Endothelial cell of umbilical vein (primary cell): ENCODE measurements around the gene OPA1. TPM values are rescaled to one million over a fixed set of nuclear protein-coding genes. Genes with fewer than 3 reads are reported as not detected.

Experiments used
- BruUV-seq: library from RNA; stranded (reverse); fragments of 400-500 nt; replicated peaks from 2 replicates; lab custom pipeline; 2021; lab: Mats Ljungman, UMichigan
- CTCF ChIA-PET: fragments of 300-600, 350-600 bp; sonication (Branson Sonifier 250); formaldehyde crosslinking; loops from one replicate; lab custom pipeline; 2021; ENCODE audit warnings: antibody characterized with exemption, inconsistent platforms; lab: Charles Lee
- POLR2A ChIA-PET: fragments of 300-600, 350-600 bp; sonication (Branson Sonifier 250); formaldehyde crosslinking; loops from one replicate; lab custom pipeline; 2021; ENCODE audit warnings: antibody characterized with exemption, inconsistent platforms; lab: Charles Lee
- DNase-seq: peaks from one replicate; pipeline ENCODE4 v3.0.0-alpha.2; 2011; ENCODE audit warnings: low read depth, low spot score
- FAIRE-seq: peaks from 2 replicates; lab custom pipeline; 2011; peaks lifted over from hg19 to GRCh38; lab: Jason Lieb, UNC
- H2AFZ ChIP-seq: 2 replicates; pipeline ENCODE4 v1.6.0; 2012; ENCODE audit warnings: low read depth, low read length, control low read depth, inconsistent platforms
- H3K27ac ChIP-seq: 2 replicates; pipeline ENCODE4 v1.5.1; 2011; ENCODE audit warnings: low read depth, mild to moderate bottlenecking, control low read depth, low read length, moderate library complexity; ENCODE audit not compliant: insufficient read depth
- H3K27me3 ChIP-seq, 2 experiments: 2 replicates each; pipeline versions ENCODE4 v1.6.0 to v1.6.1; 2011; ENCODE audit warnings: low read length in 2 of 2, mixed read lengths in 1 of 2; ENCODE audit not compliant: control insufficient read depth in 2 of 2, insufficient read depth in 2 of 2
- H3K36me3 ChIP-seq, 2 experiments: 2 replicates in 1 of 2; 3 replicates in 1 of 2; pipeline ENCODE4 v1.5.1; 2011; ENCODE audit warnings: low read length in 2 of 2, mild to moderate bottlenecking in 1 of 2, moderate library complexity in 1 of 2; ENCODE audit not compliant: control insufficient read depth in 2 of 2, insufficient read depth in 2 of 2; ENCODE audit errors: extremely low read depth in 1 of 2
- H3K4me1 ChIP-seq: 3 replicates; pipeline ENCODE4 v1.5.1; 2011; ENCODE audit warnings: mild to moderate bottlenecking, low read length; ENCODE audit not compliant: control insufficient read depth, insufficient read depth; ENCODE audit errors: extremely low read depth
- H3K4me2 ChIP-seq: 2 replicates; pipeline ENCODE4 v1.6.1; 2011; ENCODE audit warnings: low read length, control low read depth, mixed read lengths; ENCODE audit not compliant: insufficient read depth
- H3K4me3 ChIP-seq, 3 experiments: fragments of 200-600 bp in 1 of 3; sonication (generic), shearing (Covaris generic) in 1 of 3; replicated peaks in 1 of 3; 2 replicates each; pipeline ENCODE4 v1.5.1; 2011 to 2016; ENCODE audit warnings: control low read depth in 3 of 3, low read length in 3 of 3, mild to moderate bottlenecking in 2 of 3, inconsistent platforms in 1 of 3, low read depth in 1 of 3, moderate library complexity in 1 of 3; ENCODE audit not compliant: insufficient read depth in 1 of 3
- H3K79me2 ChIP-seq: 2 replicates; pipeline ENCODE4 v1.6.0; 2012; ENCODE audit warnings: low read length, inconsistent platforms; ENCODE audit not compliant: control insufficient read depth, insufficient read depth
- H3K9ac ChIP-seq: replicated peaks from 2 replicates; pipeline ENCODE3; 2011; ENCODE audit warnings: low read length, control low read depth; ENCODE audit not compliant: insufficient read depth; ENCODE audit errors: extremely low read depth
- H3K9me1 ChIP-seq: replicated peaks from 3 replicates; pipeline ENCODE4 v1.6.0; 2011; ENCODE audit warnings: mild to moderate bottlenecking, low read length; ENCODE audit not compliant: control insufficient read depth, insufficient read depth; ENCODE audit errors: extremely low read depth
- H3K9me3 ChIP-seq: replicated peaks from 2 replicates; pipeline ENCODE4 v1.5.1; 2012; ENCODE audit warnings: low read length, inconsistent platforms; ENCODE audit not compliant: control insufficient read depth, insufficient read depth
- H4K20me1 ChIP-seq: replicated peaks from 2 replicates; pipeline ENCODE3; 2011; ENCODE audit warnings: mild to moderate bottlenecking, low read length; ENCODE audit not compliant: control insufficient read depth, insufficient read depth; ENCODE audit errors: extremely low read depth
- EZH2 ChIP-seq: IDR thresholded peaks from 2 replicates; pipeline ENCODE4 v1.6.1; 2012; ENCODE audit warnings: borderline replicate concordance, low read depth, mild to moderate bottlenecking, moderate library complexity, low read length, inconsistent platforms; ENCODE audit not compliant: severe bottlenecking
- FOS ChIP-seq: IDR thresholded peaks from 2 replicates; pipeline ENCODE4 v1.6.1; 2011; ENCODE audit warnings: mild to moderate bottlenecking, low read length, moderate library complexity, borderline replicate concordance; ENCODE audit not compliant: insufficient read depth
- GATA2 ChIP-seq: IDR thresholded peaks from 2 replicates; pipeline ENCODE4 v1.7.0; 2011; ENCODE audit warnings: low read depth, mild to moderate bottlenecking, moderate library complexity, mixed read lengths, low read length; ENCODE audit not compliant: insufficient read length, insufficient read depth
- JUN ChIP-seq: IDR thresholded peaks from 2 replicates; pipeline ENCODE4 v1.6.1; 2011; ENCODE audit warnings: borderline replicate concordance, low read depth; ENCODE audit not compliant: insufficient read length, insufficient read depth
- MYC ChIP-seq: IDR thresholded peaks from one replicate; pipeline ENCODE4 v1.6.1; 2011; ENCODE audit warnings: mild to moderate bottlenecking, low read depth, low read length
- POLR2A ChIP-seq: IDR thresholded peaks from 2 replicates; pipeline ENCODE4 v1.6.1; 2012; ENCODE audit warnings: low read depth, mild to moderate bottlenecking, control low read depth, low read length
- POLR2AphosphoS5 ChIP-seq: IDR thresholded peaks from 2 replicates; pipeline ENCODE4 v1.6.1; 2012; ENCODE audit warnings: low read depth, mild to moderate bottlenecking, control low read depth, low read length, moderate library complexity; ENCODE audit not compliant: insufficient read depth
- dilution Hi-C: fragments of 300-500 bp; cut with MboI; formaldehyde crosslinking; loops from one replicate; pipeline ENCODE4 v1.15.0; 2019; ENCODE audit warnings: low sequenced_read_pairs; ENCODE audit not compliant: extremely low pct_ligation_motif_present
- intact Hi-C: fragments of 100-400 bp; cut with micrococcal nuclease; formaldehyde crosslinking; loops from one replicate; pipeline ENCODE4 v1.10.0; 2022
- polyA plus RNA-seq, 4 experiments: library from polyadenylated mRNA; depleted of rRNA in 3 of 4; stranded (reverse) in 3 of 4; unstranded in 1 of 4; fragments of >200 nt; gene quantifications; 2 replicates each; pipeline versions ENCODE4 v1.2.1 to v1.2.3, GENCODE V29; 2011 to 2012; ENCODE audit warnings: missing spikeins in 1 of 4
- total RNA-seq: library from RNA; stranded (reverse); gene quantifications from 2 replicates; pipeline ENCODE4 v1.2.3, GENCODE V29; 2021
- TF ChIP-seq, protein P1 (sequence below), 2 donors: IDR thresholded peaks; 1 replicate in 1 of 2; 2 replicates in 1 of 2; pipeline ENCODE4 v1.5.1; 2011; ENCODE audit warnings: low read length in 2 of 2, mild to moderate bottlenecking in 2 of 2, moderate library complexity in 2 of 2, control low read depth in 1 of 2, inconsistent platforms in 1 of 2, low read depth in 1 of 2; ENCODE audit not compliant: insufficient read depth in 1 of 2; ENCODE audit errors: extremely low read depth in 1 of 2
- TF ChIP-seq, protein P2 (sequence below): IDR thresholded peaks from 2 replicates; pipeline ENCODE4 v1.6.1; 2011; ENCODE audit not compliant: insufficient read depth, insufficient read length

Gene OPA1
- total and polyA plus RNA-seq, 2 donors (not counting 3 experiments of a cell fraction or from before 2014, with no cell fraction given): 10.0 to 62.0 TPM

DNA sequence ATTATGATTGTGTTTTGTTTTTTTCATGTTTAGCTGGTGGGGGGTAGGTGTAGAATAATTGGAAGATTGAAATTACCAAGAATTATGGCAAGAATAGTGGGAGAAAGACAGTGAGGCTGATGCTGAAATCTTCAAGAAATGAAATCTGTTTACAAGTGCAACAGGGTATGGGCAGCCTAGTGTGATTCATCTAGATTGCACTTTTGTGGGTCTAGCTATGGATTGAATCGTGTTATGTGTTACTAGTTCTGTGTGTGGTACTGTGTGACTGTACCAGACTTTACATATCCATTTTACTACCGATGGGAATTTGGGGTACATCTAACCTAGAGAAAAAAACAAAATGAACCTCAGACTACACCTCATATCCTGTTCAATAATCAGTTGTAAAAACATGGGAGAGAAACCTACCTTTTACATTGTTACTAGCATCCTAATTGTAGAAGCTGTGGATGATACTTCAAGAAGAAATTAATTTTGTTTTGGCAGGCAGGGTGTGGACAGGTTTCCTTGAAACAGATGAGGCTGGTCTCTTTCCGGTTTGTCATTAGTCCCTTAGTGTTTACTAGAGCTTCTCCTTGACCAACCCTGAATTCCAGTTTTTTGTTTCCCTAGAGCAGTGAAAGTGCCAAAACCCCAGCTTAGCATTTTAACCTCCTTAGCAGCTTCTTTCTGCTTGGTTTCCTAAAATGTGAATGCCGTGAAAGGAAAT, 47.9 kb downstream of the OPA1 start:
- no peak for TF ChIP-seq EZH2
- no peak for TF ChIP-seq MYC
- no peak for TF ChIP-seq JUN
- no peak for TF ChIP-seq POLR2AphosphoS5
- TF ChIP-seq GATA2: no peak
- no peak for TF ChIP-seq POLR2A
- no peak for TF ChIP-seq FOS
- TF ChIP-seq, protein P1, sequence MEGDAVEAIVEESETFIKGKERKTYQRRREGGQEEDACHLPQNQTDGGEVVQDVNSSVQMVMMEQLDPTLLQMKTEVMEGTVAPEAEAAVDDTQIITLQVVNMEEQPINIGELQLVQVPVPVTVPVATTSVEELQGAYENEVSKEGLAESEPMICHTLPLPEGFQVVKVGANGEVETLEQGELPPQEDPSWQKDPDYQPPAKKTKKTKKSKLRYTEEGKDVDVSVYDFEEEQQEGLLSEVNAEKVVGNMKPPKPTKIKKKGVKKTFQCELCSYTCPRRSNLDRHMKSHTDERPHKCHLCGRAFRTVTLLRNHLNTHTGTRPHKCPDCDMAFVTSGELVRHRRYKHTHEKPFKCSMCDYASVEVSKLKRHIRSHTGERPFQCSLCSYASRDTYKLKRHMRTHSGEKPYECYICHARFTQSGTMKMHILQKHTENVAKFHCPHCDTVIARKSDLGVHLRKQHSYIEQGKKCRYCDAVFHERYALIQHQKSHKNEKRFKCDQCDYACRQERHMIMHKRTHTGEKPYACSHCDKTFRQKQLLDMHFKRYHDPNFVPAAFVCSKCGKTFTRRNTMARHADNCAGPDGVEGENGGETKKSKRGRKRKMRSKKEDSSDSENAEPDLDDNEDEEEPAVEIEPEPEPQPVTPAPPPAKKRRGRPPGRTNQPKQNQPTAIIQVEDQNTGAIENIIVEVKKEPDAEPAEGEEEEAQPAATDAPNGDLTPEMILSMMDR (IDR thresholded peaks at IDR 0.05; ENCODE audit: extremely low read depth in 1 of 2, insufficient read depth in 1 of 2, low read depth in 1 of 2, low read length in 2 of 2): no peak
- TF ChIP-seq, protein P2, sequence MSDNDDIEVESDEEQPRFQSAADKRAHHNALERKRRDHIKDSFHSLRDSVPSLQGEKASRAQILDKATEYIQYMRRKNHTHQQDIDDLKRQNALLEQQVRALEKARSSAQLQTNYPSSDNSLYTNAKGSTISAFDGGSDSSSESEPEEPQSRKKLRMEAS: no peak
- CTCF ChIA-PET: interaction anchor here (0.8 to 1.5 kb wide), 3 partner anchors 14 to 703 kb away, joined by 3 read pairs; no protein-coding TSS in a partner anchor
- no peak overlapping the region for H3K27ac ChIP-seq
- H3K4me1 ChIP-seq: no peaks in the 10 kb centered on the region
- H3K9me3 ChIP-seq: no peaks in the 10 kb centered on the region
- H3K4me2 ChIP-seq: no peak overlapping the region
- H3K4me3 ChIP-seq: no peak overlapping the region
- no peaks in the 10 kb centered on the region for H3K79me2 ChIP-seq
- peaks cover 2% of the 10 kb centered on the region for H3K9me1 ChIP-seq
- H3K36me3 ChIP-seq: peaks cover 7 to 23% of the 10 kb centered on the region in 2 experiments
- DNase-seq (no peak), FAIRE-seq (no peak)
- intact Hi-C loops (no loop called here), dilution Hi-C loops (no loop called here)
- POLR2A ChIA-PET: no interaction called here
- H2AFZ ChIP-seq: no peak overlapping the region
- no peak overlapping the region for H3K9ac ChIP-seq
- no peaks in the 10 kb centered on the region for H4K20me1 ChIP-seq
- no TSS peak for BruUV-seq
- H3K27me3 ChIP-seq: no peaks in the 10 kb centered on the region
